Measurements from ENCODE around the gene KRT81. TPM values are rescaled to one million over a fixed set of nuclear protein-coding genes. Genes with fewer than 3 reads are reported as not detected.

The KRT81 gene
- total RNA-seq, 4 donors from 2014 or later: not detected

- no peak overlapping the region for H3K27ac ChIP-seq
- H3K36me3 ChIP-seq: no peaks in the 10 kb centered on the region
- no peak overlapping the region for H3K4me3 ChIP-seq
- no peak for DNase-seq
- H3K9me3 ChIP-seq: no peaks in the 10 kb centered on the region
- H3K27me3 ChIP-seq: no peaks in the 10 kb centered on the region
- intact Hi-C loops (cut with DNase I; ENCODE audit: low total_unique reads): no loop called here
- H3K4me1 ChIP-seq: peaks cover 4 to 5% of the 10 kb centered on the region in 2 donors
- TF ChIP-seq CTCF (IDR thresholded peaks at IDR 0.05): no peak
- TF ChIP-seq POLR2A (IDR thresholded peaks at IDR 0.05): no peak
These were observed 52.3 kb downstream of the KRT81 start for GRCh38 chr12:52238916-52239646.

DNA sequence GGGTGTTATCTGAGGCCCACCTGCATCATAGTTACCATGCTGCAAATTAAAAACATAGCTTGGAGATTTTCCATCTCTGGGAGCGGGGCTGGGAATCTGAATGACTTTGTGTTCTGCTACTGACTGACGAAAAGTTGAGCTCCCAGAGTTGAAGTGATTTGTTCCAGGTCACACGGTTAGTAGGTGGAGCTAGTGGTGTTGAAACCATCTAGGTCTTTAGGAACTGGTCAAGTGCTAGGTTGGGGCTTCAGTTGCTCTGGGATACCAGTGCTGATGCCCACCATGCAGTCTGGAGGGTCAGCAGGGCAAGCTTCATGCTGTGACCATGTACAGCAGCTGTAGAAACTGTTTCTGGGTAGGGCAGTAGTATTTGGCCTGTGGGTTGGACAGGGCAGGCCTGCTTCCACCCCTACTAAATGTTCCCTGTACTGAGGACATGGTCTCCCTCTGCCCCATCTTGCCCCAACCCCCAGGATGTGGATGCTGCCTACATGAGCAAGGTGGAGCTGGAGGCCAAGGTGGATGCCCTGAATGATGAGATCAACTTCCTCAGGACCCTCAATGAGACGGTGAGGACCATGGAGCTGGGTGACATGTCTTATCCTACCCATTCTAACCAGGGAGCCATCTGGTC is 53.0 kb downstream of the KRT81 start:
- intact Hi-C loops (cut with DNase I; ENCODE audit: low total_unique reads): no loop called here
- no peaks in the 10 kb centered on the region for H3K27me3 ChIP-seq
- DNase-seq: no peak
- no peaks in the 10 kb centered on the region for H3K4me1 ChIP-seq
- no peak overlapping the region for H3K4me3 ChIP-seq
- H3K9me3 ChIP-seq: no peaks in the 10 kb centered on the region
- TF ChIP-seq CTCF (IDR thresholded peaks at IDR 0.05): no peak
- no peak for TF ChIP-seq POLR2A (IDR thresholded peaks at IDR 0.05)
- no peak overlapping the region for H3K27ac ChIP-seq
- H3K36me3 ChIP-seq: no peaks in the 10 kb centered on the region

DNA sequence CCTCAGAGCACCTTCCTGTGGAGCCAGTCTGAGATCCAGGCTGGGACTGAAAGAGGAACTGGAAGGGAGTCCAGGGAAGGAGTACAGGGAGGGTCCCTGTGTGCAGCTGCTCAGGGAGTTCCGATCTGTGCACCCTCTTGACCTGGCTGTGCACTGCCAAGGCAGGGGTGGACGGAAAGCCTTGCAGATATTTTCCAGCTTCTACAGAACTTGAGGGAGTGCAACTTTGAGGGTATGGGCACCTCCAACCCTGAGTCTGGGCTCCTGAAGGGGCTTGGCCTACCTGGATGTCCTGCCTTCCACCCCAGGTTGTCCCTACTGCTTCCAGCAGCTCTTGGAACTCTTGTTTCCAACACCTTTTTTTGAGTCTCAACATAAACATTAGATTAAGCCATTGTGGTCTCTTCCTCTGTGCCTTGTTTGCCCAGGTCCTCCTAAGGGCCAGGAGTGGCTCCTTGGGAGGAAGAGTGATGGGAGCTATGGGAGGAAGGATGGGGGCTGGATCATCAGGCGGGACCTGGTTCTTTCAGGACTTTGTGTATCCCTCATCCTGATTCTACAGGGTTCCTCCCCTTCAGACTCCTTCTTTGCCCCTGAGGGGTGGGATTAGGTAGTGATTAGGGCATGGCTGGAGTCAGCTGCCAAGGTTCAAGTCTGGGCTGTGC is 54.8 kb downstream of the KRT81 start:
- H3K4me1 ChIP-seq: no peaks in the 10 kb centered on the region
- no peak overlapping the region for H3K27ac ChIP-seq
- no peak for DNase-seq
- intact Hi-C loops (cut with DNase I; ENCODE audit: low total_unique reads): no loop called here
- no peak for TF ChIP-seq POLR2A (IDR thresholded peaks at IDR 0.05)
- no peak for TF ChIP-seq CTCF (IDR thresholded peaks at IDR 0.05)
- no peak overlapping the region for H3K4me3 ChIP-seq
- no peaks in the 10 kb centered on the region for H3K36me3 ChIP-seq
- H3K27me3 ChIP-seq: peaks cover 0 to 3% of the 10 kb centered on the region in 2 donors
- H3K9me3 ChIP-seq: no peaks in the 10 kb centered on the region

Other genes with a start within 250 kb of the KRT81 start
- 100 to 1,000 TPM in 3 of 4 donors, 10 to 100 TPM in 1; 31.7 to 297 (median 135) TPM for gene NR4A1, start 240.1 kb downstream of the KRT81 start, total RNA-seq
- gene ATG101, start 221.6 kb downstream of the KRT81 start, total RNA-seq: 10 to 100 TPM; 28.3 to 42.1 (median 37.2) TPM
- gene SMIM41, start 211.8 kb downstream of the KRT81 start, total RNA-seq: not detected
- gene KRT80, start 99.5 kb downstream of the KRT81 start, total RNA-seq: 1 to 10 TPM in 1 of 4 donors, not detected in 3; 1.1 TPM
- gene KRT7, start 58.3 kb downstream of the KRT81 start, total RNA-seq: 10 to 100 TPM in 1 of 4 donors, 1 to 10 TPM in 2, not detected in 1; 2.1 to 51.2 (median 5.1) TPM
- gene KRT86, start 16.9 kb downstream of the KRT81 start, total RNA-seq: under 1 TPM in 1 of 4 donors, not detected in 3; 0.35 TPM
- gene KRT83, start 29.9 kb upstream of the KRT81 start, total RNA-seq: under 1 TPM in 1 of 4 donors, not detected in 3; 0.21 TPM
- under 1 TPM in 1 of 4 donors, not detected in 3; 0.76 TPM for gene KRT85, start 75.9 kb upstream of the KRT81 start, total RNA-seq
- under 1 TPM in 1 of 4 donors, not detected in 3; 0.14 TPM for gene KRT84, start 94.1 kb upstream of the KRT81 start, total RNA-seq
- not detected for gene KRT82, start 114.8 kb upstream of the KRT81 start, total RNA-seq
- gene KRT75, start 142.8 kb upstream of the KRT81 start, total RNA-seq: not detected
- not detected for gene KRT6B, start 160.6 kb upstream of the KRT81 start, total RNA-seq
- under 1 TPM in 2 of 4 donors, not detected in 2; 0.14 to 0.34 TPM for gene KRT6C, start 182.3 kb upstream of the KRT81 start, total RNA-seq
- gene KRT6A, start 201.7 kb upstream of the KRT81 start, total RNA-seq: 10 to 100 TPM in 1 of 4 donors, 1 to 10 TPM in 1, under 1 TPM in 1, not detected in 1; 0.90 to 48.5 (median 1.7) TPM
- gene KRT5, start 228.9 kb upstream of the KRT81 start, total RNA-seq: 10 to 100 TPM in 1 of 4 donors, 1 to 10 TPM in 1, not detected in 2; 2.0 to 33.7 TPM